GM12801 (cell line): ENCODE results near the gene PAPLN.

Experiments
- CTCF ChIP-seq: IDR thresholded peaks from one replicate; pipeline ENCODE4 v1.5.1; 2011; ENCODE audit warnings: control low read depth; ENCODE audit not compliant: insufficient read length; ENCODE audit errors: extremely low read depth

Gene PAPLN

GRCh38 chr14:73273799-73274198 lies 36.5 kb downstream of the PAPLN start:
- no peak for TF ChIP-seq CTCF

- TF ChIP-seq CTCF, result no peak
These were observed 39.5 kb downstream of the PAPLN start for GRCh38 chr14:73276836-73277235.

GRCh38 chr14:73277376-73277775 lies 40.1 kb downstream of the PAPLN start:
- no peak for TF ChIP-seq CTCF

GRCh38 chr14:73280903-73281302 lies 43.6 kb downstream of the PAPLN start:
- TF ChIP-seq CTCF, result no peak

- TF ChIP-seq CTCF, result no peak
These were observed 46.5 kb downstream of the PAPLN start for GRCh38 chr14:73283608-73284379.

GRCh38 chr14:73285979-73286378 lies 48.7 kb downstream of the PAPLN start:
- TF ChIP-seq CTCF, result no peak

GRCh38 chr14:73286598-73286997 lies 49.3 kb downstream of the PAPLN start:
- no peak for TF ChIP-seq CTCF

- no peak for TF ChIP-seq CTCF
These were observed 49.8 kb downstream of the PAPLN start for GRCh38 chr14:73287071-73287470.
